Measurements from ENCODE around the gene EEIG1. TPM values are rescaled to one million over a fixed set of nuclear protein-coding genes. Genes with fewer than 3 reads are reported as not detected.
A peak's percentile ranks its signal among the peaks of the same experiment; 100 is the strongest.

The EEIG1 gene
- total and polyA plus RNA-seq, 4 experiments from 2014 or later = 95.4 to 550 (median 361) TPM

DNA sequence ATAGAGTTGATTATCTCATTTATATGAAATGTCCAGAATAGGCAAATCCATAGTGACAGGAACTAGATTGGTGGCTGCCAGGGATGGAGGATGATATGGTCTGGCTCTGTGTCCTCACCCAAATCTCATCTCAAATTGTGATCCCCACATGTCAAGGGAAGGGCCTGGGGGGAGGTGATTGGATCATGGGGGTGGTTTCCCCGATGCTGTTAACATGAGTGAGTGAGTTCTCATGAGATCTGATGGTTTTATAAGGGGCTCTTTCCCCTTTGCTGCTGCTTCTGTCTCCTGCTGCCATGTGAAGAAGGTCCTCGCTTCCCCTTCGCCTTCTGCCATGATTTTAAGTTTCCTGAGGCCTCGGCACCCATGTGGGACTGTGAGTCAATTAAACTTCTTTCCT, 21.4 kb downstream of the EEIG1 start:
- Mint-ChIP-seq H3K9me3 (no peaks in the 10 kb centered on the region), H3K36me3 (peaks cover 30 to 54% of the 10 kb centered on the region in 2 donors), H3K4me1 (peaks cover 67 to 99% (median 85%) of the 10 kb centered on the region in 4 donors), H3K27ac (peak overlapping the region; percentile 79 to 97 (median 90)), H3K4me3 (peak overlapping the region; percentile 12 to 70 (median 58)), H3K27me3 (no peaks in the 10 kb centered on the region)
- Histone ChIP-seq H3K36me3 (ENCODE audit: insufficient read depth, low read length) (peaks cover 6% of the 10 kb centered on the region), H3K4me1 (ENCODE audit: insufficient read depth, low read length) (peaks cover 100% of the 10 kb centered on the region), H3K27me3 (ENCODE audit: insufficient read depth, low read length) (no peaks in the 10 kb centered on the region), H3K9me3 (ENCODE audit: control insufficient read depth in 1 of 2, low read length in 2 of 2) (no peaks in the 10 kb centered on the region), H3K27ac (ENCODE audit: low read depth, low read length) (peak overlapping the region; percentile 14), H3K4me3 (ENCODE audit: low read length in 2 of 2) (no peak overlapping the region)
- POLR2A ChIA-PET (ENCODE audit: partially characterized antibody) = interaction anchor here (0.9 to 36.2 kb wide), 4 partner anchors 14 to 67 kb away, joined by 3 to 1317 read pairs (median 244); partner anchors contain the start of genes DPM2 and EEIG1
- CTCF ChIA-PET (ENCODE audit: partially characterized antibody) = interaction anchor here (1.3 to 13.9 kb wide), 5 partner anchors 11 to 76 kb away, joined by 3 to 300 read pairs (median 8); no protein-coding TSS in a partner anchor
- peak in 1 of 5 donors; percentile 46 for DNase-seq
- intact Hi-C loops (cut with micrococcal nuclease) = loop anchor here (5.0 kb wide), 1 partner anchor 123 kb away; no protein-coding TSS in a partner anchor

DNA sequence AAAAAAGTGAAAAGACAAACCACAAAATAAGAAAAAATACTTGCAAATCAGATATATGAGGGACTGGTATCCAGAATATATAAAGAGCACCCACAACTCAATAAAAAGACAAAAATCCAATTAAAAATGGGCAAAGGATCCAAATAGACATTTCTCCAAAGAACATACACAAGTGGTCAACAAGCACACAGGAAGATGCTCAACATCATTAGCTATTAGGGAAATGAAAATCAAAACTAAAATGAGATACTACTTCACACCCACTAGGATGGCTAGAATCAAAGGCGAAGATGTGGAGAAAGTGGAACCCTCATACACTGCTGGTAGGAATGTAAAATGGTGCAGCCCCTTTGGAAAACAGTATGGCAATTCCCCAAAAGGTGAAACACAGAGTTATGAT, 22.1 kb downstream of the EEIG1 start:
- ChIA-PET POLR2A (ENCODE audit: partially characterized antibody) (interaction anchor here (1.6 to 36.2 kb wide), 3 partner anchors 15 to 67 kb away, joined by 6 to 1317 read pairs (median 482); partner anchors contain the start of gene EEIG1), CTCF (ENCODE audit: partially characterized antibody) (interaction anchor here (0.9 to 13.9 kb wide), 8 partner anchors 11 to 77 kb away, joined by 3 to 300 read pairs (median 4); partner anchors contain the start of gene DPM2)
- Mint-ChIP-seq H3K4me3 (peak overlapping the region in 7 of 8 donors; percentile 6 to 72 (median 53)), H3K9me3 (no peaks in the 10 kb centered on the region), H3K4me1 (peaks cover 67 to 99% (median 84%) of the 10 kb centered on the region in 4 donors), H3K36me3 (peaks cover 30 to 56% of the 10 kb centered on the region in 2 donors), H3K27me3 (no peaks in the 10 kb centered on the region), H3K27ac (peak overlapping the region; percentile 79 to 97 (median 90))
- no peak for DNase-seq
- Histone ChIP-seq H3K27me3 (ENCODE audit: insufficient read depth, low read length) (no peaks in the 10 kb centered on the region), H3K9me3 (ENCODE audit: control insufficient read depth in 1 of 2, low read length in 2 of 2) (no peaks in the 10 kb centered on the region), H3K36me3 (ENCODE audit: insufficient read depth, low read length) (peaks cover 6% of the 10 kb centered on the region), H3K4me3 (ENCODE audit: low read length in 2 of 2) (no peak overlapping the region), H3K27ac (ENCODE audit: low read depth, low read length) (peak overlapping the region; percentile 14), H3K4me1 (ENCODE audit: insufficient read depth, low read length) (peaks cover 100% of the 10 kb centered on the region)
- intact Hi-C loops (cut with micrococcal nuclease) = loop anchor here (5.0 kb wide), 1 partner anchor 124 kb away; no protein-coding TSS in a partner anchor

GRCh38 chr9:127955294-127956015, 25.3 kb downstream of the EEIG1 start:
- Mint-ChIP-seq H3K36me3 (peaks cover 14 to 46% of the 10 kb centered on the region in 2 donors), H3K27me3 (no peaks in the 10 kb centered on the region), H3K27ac (peak overlapping the region; percentile 86 to 97 (median 93)), H3K4me3 (peak overlapping the region; percentile 43 to 80 (median 80)), H3K9me3 (no peaks in the 10 kb centered on the region), H3K4me1 (peaks cover 48 to 92% (median 76%) of the 10 kb centered on the region in 4 donors)
- Histone ChIP-seq H3K4me1 (ENCODE audit: insufficient read depth, low read length) (peaks cover 97% of the 10 kb centered on the region), H3K36me3 (ENCODE audit: insufficient read depth, low read length) (peaks cover 19% of the 10 kb centered on the region), H3K27me3 (ENCODE audit: insufficient read depth, low read length) (no peaks in the 10 kb centered on the region), H3K4me3 (ENCODE audit: low read length in 2 of 2) (peak overlapping the region in 1 of 2 donors; percentile 2), H3K9me3 (ENCODE audit: control insufficient read depth in 1 of 2, low read length in 2 of 2) (no peaks in the 10 kb centered on the region), H3K27ac (ENCODE audit: low read depth, low read length) (peak overlapping the region; percentile 57)
- peak; percentile 72 to 94 (median 73) for DNase-seq
- intact Hi-C loops (cut with micrococcal nuclease) = loop anchor here (1.0 to 5.0 kb wide), 4 partner anchors 15 to 127 kb away; no protein-coding TSS in a partner anchor
- CTCF ChIA-PET (ENCODE audit: partially characterized antibody) = interaction anchor here (0.7 to 13.9 kb wide), 28 partner anchors 10 to 161 kb away, joined by 3 to 300 read pairs (median 6); partner anchors contain the start of genes DPM2, EEIG1, PIP5KL1 and SLC25A25
- POLR2A ChIA-PET (ENCODE audit: partially characterized antibody) = interaction anchor here (0.9 to 36.2 kb wide), 11 partner anchors 9 to 117 kb away, joined by 3 to 1317 read pairs (median 6); partner anchors contain the start of genes EEIG1, NAIF1 and SLC25A25

- Histone ChIP-seq H3K27ac (ENCODE audit: low read depth, low read length) (peak overlapping the region; percentile 57), H3K4me1 (ENCODE audit: insufficient read depth, low read length) (peaks cover 97% of the 10 kb centered on the region), H3K27me3 (ENCODE audit: insufficient read depth, low read length) (no peaks in the 10 kb centered on the region), H3K9me3 (ENCODE audit: control insufficient read depth in 1 of 2, low read length in 2 of 2) (no peaks in the 10 kb centered on the region), H3K36me3 (ENCODE audit: insufficient read depth, low read length) (peaks cover 24% of the 10 kb centered on the region), H3K4me3 (ENCODE audit: low read length in 2 of 2) (peak overlapping the region in 1 of 2 donors; percentile 2)
- intact Hi-C loops (cut with micrococcal nuclease) = loop anchor here (1.0 to 5.0 kb wide), 4 partner anchors 15 to 127 kb away; no protein-coding TSS in a partner anchor
- H3K27ac Mint-ChIP-seq = peak overlapping the region; percentile 86 to 97 (median 93)
- H3K4me3 Mint-ChIP-seq = peak overlapping the region; percentile 43 to 80 (median 66)
- H3K36me3 Mint-ChIP-seq = peaks cover 10 to 46% of the 10 kb centered on the region in 2 donors
- ChIA-PET POLR2A (ENCODE audit: partially characterized antibody) (interaction anchor here (0.9 to 36.2 kb wide), 11 partner anchors 9 to 138 kb away, joined by 3 to 1317 read pairs (median 6); partner anchors contain the start of genes EEIG1, NAIF1 and SLC25A25), CTCF (ENCODE audit: partially characterized antibody) (interaction anchor here (0.7 to 13.9 kb wide), 25 partner anchors 9 to 162 kb away, joined by 3 to 300 read pairs (median 6); partner anchors contain the start of genes DPM2, EEIG1, PIP5KL1 and SLC25A25)
- DNase-seq = peak in 1 of 5 donors; percentile 40
- no peaks in the 10 kb centered on the region for H3K27me3 Mint-ChIP-seq
- H3K9me3 Mint-ChIP-seq = no peaks in the 10 kb centered on the region
- peaks cover 46 to 92% (median 75%) of the 10 kb centered on the region in 4 donors for H3K4me1 Mint-ChIP-seq
These were observed 25.9 kb downstream of the EEIG1 start for GRCh38 chr9:127954831-127955293.

DNA sequence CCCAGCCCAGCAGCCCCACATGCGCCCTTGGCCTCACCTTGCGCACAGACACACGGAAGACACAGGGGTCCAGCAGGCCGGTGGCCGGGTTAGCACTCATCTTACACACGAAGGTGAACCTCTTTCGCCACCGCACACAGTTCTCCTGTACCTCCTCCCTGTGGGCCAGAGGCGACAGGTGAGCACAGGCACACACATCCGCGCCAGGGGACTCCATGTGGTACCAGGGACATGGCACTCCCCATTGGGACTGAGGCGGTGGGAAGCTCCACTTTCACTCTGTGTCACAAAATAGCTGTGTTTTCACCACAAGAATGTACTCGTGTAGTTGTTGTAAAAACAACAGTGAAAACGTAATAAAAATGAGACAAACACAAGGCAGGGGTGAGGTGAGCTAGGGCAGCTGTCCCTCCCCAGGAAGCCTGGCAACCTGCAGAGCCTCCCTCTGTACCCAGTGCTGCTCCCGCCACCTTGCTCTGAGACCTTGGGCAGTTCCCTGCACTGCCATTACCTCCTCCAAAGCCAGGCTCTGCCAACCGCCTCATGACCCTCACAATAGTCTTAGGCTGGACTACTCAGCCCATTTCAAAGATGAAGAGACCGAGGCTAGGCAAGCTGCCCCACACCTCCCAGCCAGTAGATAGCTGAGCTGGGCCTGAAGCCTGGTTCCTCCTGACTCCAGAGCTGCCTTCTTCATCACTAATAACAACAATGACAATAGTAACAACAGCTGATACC, 26.9 kb downstream of the EEIG1 start:
- Histone ChIP-seq H3K4me1 (ENCODE audit: insufficient read depth, low read length) (peaks cover 95% of the 10 kb centered on the region), H3K27ac (ENCODE audit: low read depth, low read length) (peak overlapping the region; percentile 57), H3K27me3 (ENCODE audit: insufficient read depth, low read length) (no peaks in the 10 kb centered on the region), H3K4me3 (ENCODE audit: low read length in 2 of 2) (no peak overlapping the region), H3K9me3 (ENCODE audit: control insufficient read depth in 1 of 2, low read length in 2 of 2) (no peaks in the 10 kb centered on the region), H3K36me3 (ENCODE audit: insufficient read depth, low read length) (peaks cover 30% of the 10 kb centered on the region)
- H3K4me3 Mint-ChIP-seq = peak overlapping the region; percentile 45 to 80 (median 57)
- peaks cover 37 to 88% (median 66%) of the 10 kb centered on the region in 4 donors for H3K4me1 Mint-ChIP-seq
- no peaks in the 10 kb centered on the region for H3K27me3 Mint-ChIP-seq
- intact Hi-C loops (cut with micrococcal nuclease) = loop anchor here (2.0 kb wide), 1 partner anchor 73 kb away; no protein-coding TSS in a partner anchor
- peaks cover 7 to 37% of the 10 kb centered on the region in 2 donors for H3K36me3 Mint-ChIP-seq
- H3K9me3 Mint-ChIP-seq = no peaks in the 10 kb centered on the region
- peak overlapping the region; percentile 83 to 97 (median 93) for H3K27ac Mint-ChIP-seq
- peak in 1 of 5 donors; percentile 37 for DNase-seq
- CTCF ChIA-PET (ENCODE audit: partially characterized antibody) = interaction anchor here (0.7 to 13.9 kb wide), 12 partner anchors 9 to 163 kb away, joined by 3 to 300 read pairs (median 18); partner anchors contain the start of genes DPM2 and EEIG1
- POLR2A ChIA-PET (ENCODE audit: partially characterized antibody) = interaction anchor here (1.0 to 36.2 kb wide), 7 partner anchors 11 to 139 kb away, joined by 3 to 1317 read pairs (median 23); partner anchors contain the start of gene EEIG1

- intact Hi-C loops (cut with micrococcal nuclease) = no loop called here
These were observed 27.6 kb downstream of the EEIG1 start for GRCh38 chr9:127953154-127953553.

More at GRCh38 chr9:127953154-127953553, 27.6 kb downstream of the EEIG1 start:
- Histone ChIP-seq H3K4me1 (ENCODE audit: insufficient read depth, low read length) (peaks cover 91% of the 10 kb centered on the region), H3K9me3 (ENCODE audit: control insufficient read depth in 1 of 2, low read length in 2 of 2) (no peaks in the 10 kb centered on the region), H3K27ac (ENCODE audit: low read depth, low read length) (no peak overlapping the region), H3K27me3 (ENCODE audit: insufficient read depth, low read length) (no peaks in the 10 kb centered on the region), H3K4me3 (ENCODE audit: low read length in 2 of 2) (no peak overlapping the region), H3K36me3 (ENCODE audit: insufficient read depth, low read length) (peaks cover 37% of the 10 kb centered on the region)
- no peaks in the 10 kb centered on the region for H3K27me3 Mint-ChIP-seq
- H3K9me3 Mint-ChIP-seq = no peaks in the 10 kb centered on the region
- peak overlapping the region in 3 of 8 donors; percentile 10 to 80 (median 38) for H3K4me3 Mint-ChIP-seq
- CTCF ChIA-PET (ENCODE audit: partially characterized antibody) = interaction anchor here (3.2 to 13.9 kb wide), 4 partner anchors 12 to 83 kb away, joined by 15 to 300 read pairs (median 82); partner anchors contain the start of genes DPM2 and EEIG1
- DNase-seq = no peak
- H3K27ac Mint-ChIP-seq = peak overlapping the region in 6 of 7 donors; percentile 75 to 97 (median 91)
- peaks cover 37 to 87% (median 64%) of the 10 kb centered on the region in 4 donors for H3K4me1 Mint-ChIP-seq
- POLR2A ChIA-PET (ENCODE audit: partially characterized antibody) = interaction anchor here (1.3 to 36.2 kb wide), 6 partner anchors 11 to 115 kb away, joined by 4 to 1317 read pairs (median 144); partner anchors contain the start of genes EEIG1 and SLC25A25
- peaks cover 10 to 41% of the 10 kb centered on the region in 2 donors for H3K36me3 Mint-ChIP-seq

Measured in CD4-positive, alpha-beta memory T cell (primary cell).